A673 (cell line): ENCODE measurements around the gene THAP11. TPM values are rescaled to one million over a fixed set of nuclear protein-coding genes. Genes with fewer than 3 reads are reported as not detected.

Source experiments
- BruUV-seq: library from RNA; stranded (reverse); fragments of 400-500 nt; replicated peaks from 2 replicates; lab custom pipeline; 2021; lab: Mats Ljungman, UMichigan
- CTCF ChIA-PET: fragments of 300-600 bp; sonication (Branson Sonifier 250); formaldehyde crosslinking; loops from one replicate; lab custom pipeline; 2022; ENCODE audit warnings: antibody characterized with exemption; lab: Charles Lee
- POLR2A ChIA-PET: fragments of 300-600 bp; sonication (Branson Sonifier 250); formaldehyde crosslinking; loops from one replicate; lab custom pipeline; 2022; ENCODE audit warnings: antibody characterized with exemption; ENCODE audit not compliant: low non-redundant PET; lab: Charles Lee
- DNase-seq: peaks from one replicate; pipeline ENCODE4 v3.0.0-alpha.2; 2015; ENCODE audit warnings: low spot score
- H3K27ac ChIP-seq: fragments of 200-600 bp; sonication (generic); 2 replicates; pipeline ENCODE4 v1.5.1; 2016; ENCODE audit warnings: mixed run types, low read depth, mild to moderate bottlenecking, mixed read lengths, antibody characterized with exemption, low read length; ENCODE audit not compliant: poor library complexity, severe bottlenecking
- H3K27me3 ChIP-seq: fragments of 200-600 bp; sonication (generic); replicated peaks from 2 replicates; pipeline ENCODE4 v1.6.1; 2017; ENCODE audit warnings: mixed run types, low read depth, mild to moderate bottlenecking, mixed read lengths, antibody characterized with exemption, low read length; ENCODE audit not compliant: insufficient read depth, poor library complexity
- H3K36me3 ChIP-seq: fragments of 200-600 bp; sonication (generic); 2 replicates; pipeline ENCODE4 v1.6.1; 2016; ENCODE audit warnings: mixed run types, mild to moderate bottlenecking, mixed read lengths, antibody characterized with exemption, low read length; ENCODE audit not compliant: insufficient read depth, poor library complexity, severe bottlenecking
- H3K4me1 ChIP-seq: fragments of 200-600 bp; sonication (generic); 2 replicates; pipeline ENCODE4 v1.6.1; 2017; ENCODE audit warnings: mixed run types, mild to moderate bottlenecking, mixed read lengths, antibody characterized with exemption, low read length; ENCODE audit not compliant: insufficient read depth, poor library complexity, severe bottlenecking
- H3K4me3 ChIP-seq: fragments of 200-600 bp; sonication (generic); 2 replicates; pipeline ENCODE4 v1.5.1; 2016; ENCODE audit warnings: low read depth, mixed run types, mild to moderate bottlenecking, mixed read lengths, low read length; ENCODE audit not compliant: poor library complexity, severe bottlenecking
- H3K9me3 ChIP-seq: fragments of 200-600 bp; sonication (generic); 2 replicates; pipeline ENCODE4 v1.6.1; 2016; ENCODE audit warnings: mixed run types, low read depth, mild to moderate bottlenecking, mixed read lengths, antibody characterized with exemption, low read length; ENCODE audit not compliant: poor library complexity, severe bottlenecking
- EZH2 ChIP-seq: fragments of 200-600 bp; sonication (generic); IDR thresholded peaks from 2 replicates; pipeline ENCODE4 v1.6.1; 2017; ENCODE audit warnings: borderline replicate concordance, low read depth, mild to moderate bottlenecking, mixed read lengths, antibody characterized with exemption, low read length; ENCODE audit not compliant: poor library complexity, severe bottlenecking
- intact Hi-C: fragments of 100-400 bp; cut with micrococcal nuclease; formaldehyde crosslinking; loops from one replicate; pipeline ENCODE4 v1.10.0; 2022; ENCODE audit not compliant: unreplicated experiment
- total RNA-seq: library from RNA; stranded (reverse); gene quantifications from 2 replicates; pipeline ENCODE4 v1.2.3, GENCODE V29; 2021
- TF ChIP-seq, protein P1 (sequence below): fragments of 300-800, 200-600 bp; sonication (generic); conservative IDR thresholded peaks from 2 replicates; pipeline ENCODE4 v1.5.1; 2017; ENCODE audit warnings: low read depth, mild to moderate bottlenecking, antibody characterized with exemption, low read length, moderate library complexity, mixed read lengths

The THAP11 gene
- total RNA-seq, 1 experiment from 2014 or later: 48.9 TPM

- no TSS peak for BruUV-seq
- Histone ChIP-seq H3K4me1 (no peaks in the 10 kb centered on the region), H3K4me3 (no peak overlapping the region), H3K27me3 (no peaks in the 10 kb centered on the region), H3K27ac (no peak overlapping the region), H3K36me3 (no peaks in the 10 kb centered on the region), H3K9me3 (no peaks in the 10 kb centered on the region)
- DNase-seq: no peak
- ChIA-PET CTCF (interaction anchor here (0.6 kb wide), 1 partner anchor 401 kb away, joined by 5 read pairs; no protein-coding TSS in a partner anchor), POLR2A (no interaction called here)
- intact Hi-C loops: no loop called here
- TF ChIP-seq, protein P1, sequence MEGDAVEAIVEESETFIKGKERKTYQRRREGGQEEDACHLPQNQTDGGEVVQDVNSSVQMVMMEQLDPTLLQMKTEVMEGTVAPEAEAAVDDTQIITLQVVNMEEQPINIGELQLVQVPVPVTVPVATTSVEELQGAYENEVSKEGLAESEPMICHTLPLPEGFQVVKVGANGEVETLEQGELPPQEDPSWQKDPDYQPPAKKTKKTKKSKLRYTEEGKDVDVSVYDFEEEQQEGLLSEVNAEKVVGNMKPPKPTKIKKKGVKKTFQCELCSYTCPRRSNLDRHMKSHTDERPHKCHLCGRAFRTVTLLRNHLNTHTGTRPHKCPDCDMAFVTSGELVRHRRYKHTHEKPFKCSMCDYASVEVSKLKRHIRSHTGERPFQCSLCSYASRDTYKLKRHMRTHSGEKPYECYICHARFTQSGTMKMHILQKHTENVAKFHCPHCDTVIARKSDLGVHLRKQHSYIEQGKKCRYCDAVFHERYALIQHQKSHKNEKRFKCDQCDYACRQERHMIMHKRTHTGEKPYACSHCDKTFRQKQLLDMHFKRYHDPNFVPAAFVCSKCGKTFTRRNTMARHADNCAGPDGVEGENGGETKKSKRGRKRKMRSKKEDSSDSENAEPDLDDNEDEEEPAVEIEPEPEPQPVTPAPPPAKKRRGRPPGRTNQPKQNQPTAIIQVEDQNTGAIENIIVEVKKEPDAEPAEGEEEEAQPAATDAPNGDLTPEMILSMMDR: no peak
- no peak for TF ChIP-seq EZH2
These were observed 21.4 kb upstream of the THAP11 start for GRCh38 chr16:67820608-67821259.

DNA sequence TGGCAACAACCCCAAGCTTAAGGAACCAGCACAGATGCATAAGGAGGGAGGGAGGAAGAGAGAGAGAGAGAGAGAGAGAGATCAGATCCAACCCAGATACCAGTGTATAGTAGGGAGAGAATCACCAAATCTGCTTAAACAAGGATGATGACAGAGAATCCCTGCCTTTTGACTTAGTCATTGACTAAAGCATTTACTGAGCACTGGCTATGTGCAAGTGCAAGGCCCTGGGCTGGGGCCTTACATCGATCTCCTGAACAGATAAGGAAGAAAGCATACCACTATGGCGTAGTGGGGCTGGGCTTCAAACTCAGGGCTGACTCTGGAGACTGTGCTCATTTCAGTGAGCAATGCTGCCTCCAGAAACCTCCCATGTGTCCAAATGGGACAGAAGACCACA lies 19.6 kb upstream of the THAP11 start:
- ChIA-PET CTCF (no interaction called here), POLR2A (no interaction called here)
- TF ChIP-seq EZH2: no peak
- TF ChIP-seq, protein P1: no peak
- BruUV-seq: no TSS peak
- Histone ChIP-seq H3K27ac (no peak overlapping the region), H3K9me3 (no peaks in the 10 kb centered on the region), H3K4me1 (no peaks in the 10 kb centered on the region), H3K27me3 (no peaks in the 10 kb centered on the region), H3K4me3 (no peak overlapping the region), H3K36me3 (peaks cover 2% of the 10 kb centered on the region)
- DNase-seq: no peak
- intact Hi-C loops: no loop called here

GRCh38 chr16:67825119-67825518 lies 17.0 kb upstream of the THAP11 start:
- CTCF ChIA-PET: no interaction called here
- Histone ChIP-seq H3K9me3 (no peaks in the 10 kb centered on the region), H3K4me3 (no peak overlapping the region), H3K27me3 (no peaks in the 10 kb centered on the region), H3K36me3 (peaks cover 19% of the 10 kb centered on the region), H3K4me1 (no peaks in the 10 kb centered on the region), H3K27ac (no peak overlapping the region)
- BruUV-seq: no TSS peak
- no peak for DNase-seq
- intact Hi-C loops: no loop called here
- POLR2A ChIA-PET: no interaction called here
- TF ChIP-seq EZH2: no peak
- TF ChIP-seq, protein P1: no peak
